ENCODE data around the gene CPT1B.
A peak's percentile ranks its signal among the peaks of the same experiment; 100 is the strongest.
"Not testable (repeated sequence)": the region's sequence is repeated elsewhere in the genome, so short reads cannot be mapped to it uniquely, and the experiment has no call there.

CPT1B gene

GRCh38 chr22:50608996-50609395 lies 30.8 kb upstream of the CPT1B start:
- no peak for DNase-seq

DNA sequence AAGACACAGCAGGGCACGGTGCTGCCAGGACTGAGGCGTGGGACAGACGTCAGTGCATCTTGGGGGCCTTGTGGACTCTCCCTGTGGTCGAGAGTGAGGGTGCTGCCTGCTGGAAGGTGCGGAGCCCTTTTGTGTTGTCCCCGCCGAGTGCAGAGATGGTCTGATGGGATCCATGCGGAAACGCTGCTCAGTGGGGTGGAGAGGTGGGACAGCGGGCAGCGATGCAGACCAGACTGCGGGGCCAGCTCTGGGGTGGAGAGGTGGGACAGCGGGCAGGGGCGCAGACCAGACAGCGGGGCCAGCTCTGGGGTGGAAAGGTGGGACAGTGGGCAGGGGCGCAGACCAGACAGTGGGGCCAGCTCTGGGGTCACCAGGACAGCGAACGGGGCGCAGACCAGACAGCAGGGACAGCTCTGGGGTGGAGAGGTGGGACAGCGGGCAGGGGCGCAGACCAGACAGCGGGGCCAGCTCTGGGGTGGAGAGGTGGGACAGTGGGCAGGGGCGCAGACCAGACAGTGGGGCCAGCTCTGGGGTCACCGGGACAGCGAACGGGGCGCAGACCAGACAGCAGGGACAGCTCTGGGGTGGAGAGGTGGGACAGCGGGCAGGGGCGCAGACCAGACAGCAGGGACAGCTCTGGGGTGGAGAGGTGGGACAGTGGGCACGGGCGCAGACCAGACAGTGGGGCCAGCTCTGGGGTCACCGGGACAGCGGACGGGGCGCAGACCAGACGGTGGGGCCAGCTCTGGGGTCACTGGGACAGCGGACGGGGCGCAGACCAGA lies 30.0 kb upstream of the CPT1B start:
- DNase-seq: not testable (repeated sequence)

GRCh38 chr22:50607659-50608020 lies 29.4 kb upstream of the CPT1B start:
- no peak for DNase-seq

- DNase-seq: no peak
These were observed 28.9 kb upstream of the CPT1B start for GRCh38 chr22:50606946-50607658.

DNA sequence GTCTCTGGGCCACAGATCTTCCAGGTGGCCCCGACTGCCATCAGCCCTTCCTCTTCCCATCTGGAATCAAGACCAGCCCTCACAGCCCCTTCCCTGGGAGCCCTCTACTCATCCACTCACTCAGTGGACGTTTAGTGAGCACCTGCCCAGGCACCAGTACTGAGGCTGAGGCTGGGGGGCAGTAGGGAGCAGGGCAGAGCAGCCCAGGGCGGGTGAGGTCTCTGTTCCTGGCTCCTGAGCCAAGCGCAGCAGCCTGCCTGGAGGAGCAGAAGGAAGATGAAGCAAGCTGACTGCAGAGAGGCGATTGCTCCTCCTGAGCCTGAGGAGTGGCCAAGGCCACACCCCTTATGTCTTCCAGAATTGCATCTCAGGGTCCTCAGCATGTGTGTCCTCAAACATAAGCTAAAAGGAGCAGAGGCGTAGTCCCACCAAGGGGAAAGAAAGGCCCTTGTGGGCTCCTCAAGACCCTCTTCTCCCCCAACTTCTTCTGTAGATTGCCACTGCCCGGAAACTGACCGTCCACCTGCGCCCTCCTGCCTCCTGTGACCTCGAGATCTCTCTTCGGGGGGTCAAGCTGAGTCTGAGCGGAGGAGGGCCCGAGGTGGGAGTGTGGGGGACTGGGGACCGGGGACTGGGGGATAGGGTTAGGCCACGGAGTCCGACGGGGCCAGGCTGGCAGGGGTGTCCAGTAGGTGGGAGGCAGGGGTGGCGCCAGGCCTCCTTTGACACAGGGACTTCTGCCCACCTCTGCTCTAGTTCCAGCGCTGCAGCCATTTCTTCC lies 28.1 kb upstream of the CPT1B start:
- no peak for DNase-seq

DNA sequence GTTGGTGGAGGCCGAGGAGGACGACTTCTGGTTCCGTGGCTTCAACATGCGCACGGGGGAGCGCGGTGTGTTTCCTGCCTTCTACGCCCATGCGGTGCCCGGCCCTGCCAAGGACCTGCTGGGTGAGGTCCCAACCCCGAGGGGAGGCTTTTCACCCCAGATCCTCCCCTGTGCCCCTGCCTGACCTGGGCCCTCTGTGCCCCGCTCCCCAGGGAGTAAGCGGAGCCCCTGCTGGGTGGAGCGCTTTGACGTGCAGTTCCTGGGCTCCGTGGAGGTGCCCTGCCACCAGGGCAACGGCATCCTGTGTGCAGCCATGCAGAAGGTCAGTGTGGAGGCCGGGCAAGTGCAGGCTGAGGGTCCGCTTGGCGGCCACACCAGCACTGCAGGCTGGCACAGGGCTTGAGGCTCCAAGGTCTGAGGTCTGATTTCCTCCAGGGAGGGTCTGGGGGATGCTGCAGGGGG lies 27.4 kb upstream of the CPT1B start:
- no peak for DNase-seq

DNA sequence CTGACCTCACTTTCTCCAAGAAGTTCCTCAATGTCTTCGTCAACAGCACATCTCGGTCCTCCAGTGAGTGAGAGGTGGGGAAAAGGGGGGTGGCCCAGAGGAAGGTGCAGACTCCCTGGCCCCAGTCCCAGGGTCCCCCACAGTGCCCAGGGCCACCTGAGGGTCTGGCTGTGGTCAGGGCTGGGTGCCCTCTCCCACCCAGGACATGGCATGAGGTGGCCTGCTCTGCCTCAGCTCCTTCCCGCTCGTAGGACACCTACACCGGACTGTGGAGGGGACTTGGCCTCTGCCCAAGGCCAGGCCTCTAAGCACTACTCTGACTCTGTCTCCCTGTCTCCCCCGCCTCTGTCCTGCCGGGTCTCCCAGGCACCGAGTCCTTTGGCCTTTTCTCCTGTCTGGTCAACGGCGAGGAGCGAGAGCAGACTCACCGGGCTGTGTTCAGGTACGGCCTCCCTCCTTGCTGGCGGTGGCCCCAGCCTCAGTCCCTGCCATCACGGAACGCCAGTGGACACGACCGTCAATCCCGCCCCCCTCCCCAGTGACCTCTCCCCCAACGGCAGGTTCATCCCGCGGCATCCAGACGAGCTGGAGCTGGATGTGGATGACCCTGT lies 26.9 kb upstream of the CPT1B start:
- DNase-seq: no peak

- DNase-seq: no peak
These were observed 26.2 kb upstream of the CPT1B start for GRCh38 chr22:50604256-50605001.

DNA sequence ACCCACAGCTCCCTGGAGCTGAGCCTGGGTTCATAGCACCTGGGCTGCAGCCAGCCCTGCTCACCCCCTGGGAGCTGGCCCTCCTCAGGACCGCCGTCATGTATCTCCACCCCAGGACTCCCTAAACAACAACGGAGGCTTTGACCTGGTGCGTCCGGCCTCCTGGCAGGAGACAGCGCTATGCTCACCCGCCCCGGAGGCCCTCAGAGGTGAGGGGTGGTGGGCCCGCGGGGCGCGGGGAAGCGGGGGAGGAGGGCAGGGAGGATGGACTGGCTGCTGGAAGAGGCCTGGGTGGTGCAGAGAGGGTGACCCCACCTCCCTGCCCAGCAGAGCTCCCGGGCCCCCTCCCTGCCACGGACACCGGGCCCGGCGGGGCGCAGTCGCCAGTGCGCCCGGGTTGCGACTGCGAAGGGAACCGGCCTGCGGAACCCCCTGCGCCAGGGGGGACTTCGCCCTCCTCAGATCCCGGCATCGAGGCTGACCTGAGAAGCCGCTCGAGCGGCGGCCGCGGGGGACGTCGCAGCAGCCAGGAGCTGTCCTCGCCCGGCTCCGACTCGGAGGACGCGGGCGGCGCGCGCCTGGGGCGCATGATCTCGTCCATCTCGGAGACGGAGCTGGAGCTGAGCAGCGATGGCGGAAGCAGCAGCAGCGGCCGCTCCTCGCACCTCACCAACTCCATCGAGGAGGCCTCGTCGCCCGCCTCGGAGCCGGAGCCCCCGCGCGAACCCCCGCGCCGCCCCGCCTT lies 25.5 kb upstream of the CPT1B start:
- no peak for DNase-seq

GRCh38 chr22:50602338-50602700 lies 24.1 kb upstream of the CPT1B start:
- DNase-seq: no peak

DNA sequence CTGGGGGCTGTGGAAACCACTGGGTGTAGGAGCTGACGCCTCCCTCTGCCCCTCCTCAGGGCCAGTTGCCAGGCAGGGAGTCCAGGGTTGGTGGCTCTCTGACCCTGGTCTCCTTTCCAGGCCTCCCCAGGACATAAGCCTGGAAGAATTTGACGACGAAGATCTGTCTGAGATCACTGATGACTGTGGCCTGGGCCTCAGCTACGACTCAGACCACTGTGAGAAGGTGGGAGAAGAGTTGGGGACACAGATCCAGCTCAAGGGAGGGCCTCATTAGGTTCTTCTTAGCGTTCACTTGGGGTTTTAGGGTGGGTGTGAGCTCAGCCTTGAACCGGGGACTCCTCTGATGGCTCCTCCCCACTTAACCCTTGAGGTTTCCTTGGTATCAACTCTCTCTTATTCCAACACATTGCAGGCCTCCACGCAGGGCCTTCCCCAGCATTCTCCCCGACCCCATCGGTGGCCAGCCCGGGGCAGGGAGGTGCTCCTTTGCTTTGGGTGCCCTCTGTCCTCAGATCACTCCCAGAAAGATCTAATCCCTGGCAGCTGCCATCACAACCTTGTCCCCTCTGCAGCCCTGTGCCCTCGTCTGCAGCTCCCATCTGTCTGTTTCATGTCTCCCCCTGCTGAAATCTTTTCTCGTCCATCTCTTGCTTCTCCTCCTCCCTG lies 23.6 kb upstream of the CPT1B start:
- DNase-seq: no peak

DNA sequence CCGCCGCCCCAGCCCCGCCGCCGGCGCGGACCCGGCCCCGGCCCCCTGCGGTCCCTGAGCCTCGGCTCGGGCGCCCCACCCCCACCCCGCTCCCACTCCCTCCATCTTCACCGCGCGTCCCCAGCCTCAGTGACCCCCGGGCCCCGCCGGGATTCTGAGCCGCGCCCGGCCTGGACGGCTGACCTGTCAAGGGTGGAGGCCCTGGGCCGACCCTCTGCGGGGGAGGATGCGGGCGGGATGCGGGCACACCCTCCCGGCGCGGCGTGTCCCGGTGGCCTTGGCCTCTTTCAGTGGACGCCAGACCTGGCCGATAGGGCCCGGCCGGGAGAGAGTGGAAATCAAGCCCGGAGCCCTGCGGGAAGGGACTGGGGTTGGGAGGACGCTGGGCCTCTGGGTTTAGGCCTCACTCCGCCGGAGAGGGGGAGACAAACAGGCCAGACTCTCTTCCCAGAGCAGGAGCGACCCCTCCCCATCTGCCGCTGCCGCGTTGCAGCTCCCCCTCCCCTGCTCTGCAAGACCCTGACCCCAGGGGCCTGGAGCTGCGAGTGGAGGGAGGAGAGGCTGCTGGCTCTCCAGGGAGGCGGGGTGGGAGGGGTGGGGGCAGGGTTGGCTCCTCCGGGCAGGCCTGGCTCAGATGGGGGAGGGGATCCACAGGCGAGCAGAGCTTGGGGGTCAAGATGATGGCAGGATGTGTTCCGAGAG lies 22.9 kb upstream of the CPT1B start:
- no peak for DNase-seq

GRCh38 chr22:50600538-50600937 lies 22.3 kb upstream of the CPT1B start, which contains the start of gene MAPK8IP2:
Gene MAPK8IP2 (plus strand): TSS chr22:50600793. CDS start chr22:50600819, 26 bp downstream.
- no peak for DNase-seq

DNA sequence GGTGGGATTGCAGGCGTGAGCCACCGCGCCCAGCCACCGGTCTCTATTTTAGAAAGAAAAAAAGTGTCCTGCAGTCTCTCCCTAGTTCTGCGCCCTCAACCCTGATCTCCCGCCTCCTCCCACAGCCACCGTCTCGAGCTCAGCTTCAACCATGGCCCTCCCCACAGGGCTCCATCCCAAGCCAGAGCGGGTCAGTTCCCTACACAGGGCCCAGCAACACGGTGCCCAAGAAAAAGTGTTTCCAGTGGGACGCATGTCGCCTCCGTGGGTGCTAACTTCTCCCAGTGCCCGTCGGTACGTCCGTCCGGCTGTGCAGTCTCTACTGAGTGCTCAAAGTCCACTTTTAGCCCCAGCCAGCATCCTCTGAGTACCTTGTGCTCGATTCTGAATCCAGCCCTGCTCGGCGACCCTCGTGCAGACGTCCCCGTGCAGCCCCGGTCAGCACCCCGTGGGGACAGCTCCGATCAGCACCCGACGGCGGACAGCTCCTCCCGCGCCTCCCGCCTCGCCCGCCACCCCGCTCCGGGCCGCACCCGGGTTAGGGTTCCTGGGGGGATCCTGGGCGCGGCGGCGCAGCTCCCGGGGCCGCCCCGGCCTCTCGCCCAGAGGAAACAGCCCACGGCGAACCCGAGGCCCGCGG lies 21.7 kb upstream of the CPT1B start:
- peak; percentile 63 for DNase-seq

GRCh38 chr22:50597097-50597496 lies 18.9 kb upstream of the CPT1B start:
- no peak for DNase-seq

DNA sequence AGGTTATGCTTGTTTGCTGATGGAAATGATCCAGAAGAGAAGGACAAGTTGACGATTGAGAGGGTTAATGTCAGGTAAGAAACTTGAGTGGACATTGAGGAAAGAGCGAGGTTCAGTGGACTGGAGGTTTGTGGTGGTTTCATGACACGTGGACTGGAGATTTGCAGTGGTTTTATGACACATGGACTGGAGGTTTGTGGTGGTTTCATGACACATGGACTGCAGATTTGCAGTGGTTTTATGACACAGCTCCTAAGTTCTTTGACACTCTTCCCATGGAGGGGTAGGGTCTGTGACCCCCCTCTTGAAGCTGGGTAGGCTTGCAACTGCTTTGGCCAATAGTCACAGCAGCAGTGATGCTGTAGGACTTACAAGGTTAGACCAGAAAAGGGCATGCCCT lies 17.0 kb upstream of the CPT1B start:
- no peak for DNase-seq

- no peak for DNase-seq
These were observed 9.2 kb upstream of the CPT1B start for GRCh38 chr22:50587407-50587806.

DNA sequence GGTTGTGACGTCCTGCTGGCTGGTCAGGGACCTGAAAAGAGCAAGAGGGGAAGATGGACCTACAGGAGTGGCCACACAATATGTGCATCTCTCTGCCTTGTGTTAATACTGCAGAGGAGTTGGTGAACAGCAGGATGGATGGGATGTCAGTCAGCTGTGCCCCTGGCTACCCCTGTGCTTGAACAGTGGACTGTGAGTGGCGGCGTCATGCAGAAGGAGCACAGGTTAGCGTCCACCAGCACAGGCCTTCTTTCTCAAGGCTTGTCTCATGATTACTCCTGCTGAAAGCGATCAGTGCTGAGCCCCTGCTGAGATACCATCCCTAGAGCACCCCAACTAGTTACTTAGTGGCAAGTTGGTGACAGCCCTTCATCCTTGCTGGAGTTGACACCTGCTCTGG lies 8.2 kb upstream of the CPT1B start:
- DNase-seq: no peak

GRCh38 chr22:50585781-50586180 lies 7.6 kb upstream of the CPT1B start:
- no peak for DNase-seq

DNA sequence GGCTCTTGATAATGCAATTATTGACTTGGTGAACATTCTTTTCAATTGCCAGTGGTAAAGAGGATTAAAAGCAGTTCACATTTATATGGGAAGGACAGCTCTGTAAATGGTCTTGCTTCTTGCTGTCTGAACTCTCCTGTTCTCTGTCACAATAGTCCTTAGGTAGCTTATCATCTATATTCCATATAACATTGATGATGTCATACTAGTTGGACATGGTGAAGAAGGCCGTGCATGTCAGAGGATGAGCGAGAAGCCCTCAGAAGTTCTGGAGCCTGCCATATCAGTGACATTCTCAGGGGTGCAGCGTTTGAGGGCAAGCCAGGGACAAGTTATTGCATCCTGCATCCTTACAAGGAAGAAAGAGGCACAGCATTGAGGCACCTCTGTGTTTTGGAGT lies 7.0 kb upstream of the CPT1B start:
- DNase-seq: no peak

Measured in activated naive CD4-positive, alpha-beta T cell treated with anti-CD3 and anti-CD28 coated beads, Interleukin-2, amount 50 U/mL, for 16 hours (primary cell).